ENCODE data around the gene DESI1. TPM values are rescaled to one million over a fixed set of nuclear protein-coding genes. Genes with fewer than 3 reads are reported as not detected.

Gene DESI1
- total and polyA plus RNA-seq, 2 of the 13 experiments (the other 11 are each of a cell fraction or from before 2014, with no cell fraction given): 21.6 to 29.2 TPM

DNA sequence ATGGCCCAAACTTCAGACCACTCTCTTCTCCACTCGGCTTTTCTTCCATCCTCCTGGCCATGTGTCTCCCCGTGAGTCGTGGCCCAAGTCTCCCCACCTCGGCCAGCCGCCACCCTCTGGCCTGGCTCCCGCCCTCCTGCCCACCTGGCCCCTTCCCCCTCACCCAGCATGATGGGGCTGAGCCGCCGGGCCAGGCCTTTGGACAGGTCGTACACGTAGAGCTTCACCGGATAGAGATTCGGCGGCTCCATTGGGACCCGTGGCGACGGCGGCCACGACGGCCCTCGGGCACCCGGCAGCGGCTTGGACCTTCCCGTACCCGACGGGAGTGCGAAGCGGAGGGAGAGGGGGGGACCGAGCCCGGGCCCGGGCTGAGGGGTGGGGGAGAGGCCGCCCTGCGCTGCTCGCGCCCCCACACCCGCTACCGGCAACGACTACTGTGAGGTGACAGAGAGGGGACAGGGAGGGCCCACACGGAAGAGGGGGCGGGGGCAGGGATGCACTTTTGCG, at the start of gene DESI1 (continued):
- TF ChIP-seq ZNF337 (CRISPR knock-in tag; IDR thresholded peaks at IDR 0.05; ENCODE audit: borderline replicate concordance, low read depth) (no peak; the same call in 1 of the 2 replicates), GATAD1 (CRISPR knock-in tag; IDR thresholded peaks at IDR 0.05) (no peak), MAZ (IDR thresholded peaks at IDR 0.05; ENCODE audit: borderline replicate concordance, low read depth, low read length) (peak; percentile 85), MAZ (CRISPR knock-in tag; IDR thresholded peaks at IDR 0.05; ENCODE audit: low read depth) (0 out of 2 replicates have a peak, but pooled peaks have one; percentile 22), ZNF326 (CRISPR knock-in tag; IDR thresholded peaks at IDR 0.05; ENCODE audit: borderline replicate concordance) (no peak), RFX5 (IDR thresholded peaks at IDR 0.05; ENCODE audit: low read depth, low read length) (no peak), PAX8 (CRISPR knock-in tag; IDR thresholded peaks at IDR 0.05; ENCODE audit: borderline replicate concordance) (no peak), ZNF772 (CRISPR knock-in tag; IDR thresholded peaks at IDR 0.05) (peak; percentile 46; the same call in 1 of the 2 replicates), ZMYM4 (CRISPR knock-in tag; IDR thresholded peaks at IDR 0.05) (no peak), CAMTA2 (CRISPR knock-in tag; IDR thresholded peaks at IDR 0.05; ENCODE audit: borderline replicate concordance) (0 out of 2 replicates have a peak, but pooled peaks have one; percentile 51), ZNF10 (CRISPR knock-in tag; IDR thresholded peaks at IDR 0.05; ENCODE audit: borderline replicate concordance, low read depth) (no peak), ZSCAN20 (CRISPR knock-in tag; IDR thresholded peaks at IDR 0.05; ENCODE audit: borderline replicate concordance) (no peak)
- TF ChIP-seq, protein P1, sequence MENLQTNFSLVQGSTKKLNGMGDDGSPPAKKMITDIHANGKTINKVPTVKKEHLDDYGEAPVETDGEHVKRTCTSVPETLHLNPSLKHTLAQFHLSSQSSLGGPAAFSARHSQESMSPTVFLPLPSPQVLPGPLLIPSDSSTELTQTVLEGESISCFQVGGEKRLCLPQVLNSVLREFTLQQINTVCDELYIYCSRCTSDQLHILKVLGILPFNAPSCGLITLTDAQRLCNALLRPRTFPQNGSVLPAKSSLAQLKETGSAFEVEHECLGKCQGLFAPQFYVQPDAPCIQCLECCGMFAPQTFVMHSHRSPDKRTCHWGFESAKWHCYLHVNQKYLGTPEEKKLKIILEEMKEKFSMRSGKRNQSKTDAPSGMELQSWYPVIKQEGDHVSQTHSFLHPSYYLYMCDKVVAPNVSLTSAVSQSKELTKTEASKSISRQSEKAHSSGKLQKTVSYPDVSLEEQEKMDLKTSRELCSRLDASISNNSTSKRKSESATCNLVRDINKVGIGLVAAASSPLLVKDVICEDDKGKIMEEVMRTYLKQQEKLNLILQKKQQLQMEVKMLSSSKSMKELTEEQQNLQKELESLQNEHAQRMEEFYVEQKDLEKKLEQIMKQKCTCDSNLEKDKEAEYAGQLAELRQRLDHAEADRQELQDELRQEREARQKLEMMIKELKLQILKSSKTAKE (CRISPR knock-in tag; IDR thresholded peaks at IDR 0.05; ENCODE audit: borderline replicate concordance): no peak
- TF ChIP-seq, protein P2, sequence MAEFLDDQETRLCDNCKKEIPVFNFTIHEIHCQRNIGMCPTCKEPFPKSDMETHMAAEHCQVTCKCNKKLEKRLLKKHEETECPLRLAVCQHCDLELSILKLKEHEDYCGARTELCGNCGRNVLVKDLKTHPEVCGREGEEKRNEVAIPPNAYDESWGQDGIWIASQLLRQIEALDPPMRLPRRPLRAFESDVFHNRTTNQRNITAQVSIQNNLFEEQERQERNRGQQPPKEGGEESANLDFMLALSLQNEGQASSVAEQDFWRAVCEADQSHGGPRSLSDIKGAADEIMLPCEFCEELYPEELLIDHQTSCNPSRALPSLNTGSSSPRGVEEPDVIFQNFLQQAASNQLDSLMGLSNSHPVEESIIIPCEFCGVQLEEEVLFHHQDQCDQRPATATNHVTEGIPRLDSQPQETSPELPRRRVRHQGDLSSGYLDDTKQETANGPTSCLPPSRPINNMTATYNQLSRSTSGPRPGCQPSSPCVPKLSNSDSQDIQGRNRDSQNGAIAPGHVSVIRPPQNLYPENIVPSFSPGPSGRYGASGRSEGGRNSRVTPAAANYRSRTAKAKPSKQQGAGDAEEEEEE (CRISPR knock-in tag; IDR thresholded peaks at IDR 0.05; ENCODE audit: borderline replicate concordance): no peak
- TF ChIP-seq, protein P3, sequence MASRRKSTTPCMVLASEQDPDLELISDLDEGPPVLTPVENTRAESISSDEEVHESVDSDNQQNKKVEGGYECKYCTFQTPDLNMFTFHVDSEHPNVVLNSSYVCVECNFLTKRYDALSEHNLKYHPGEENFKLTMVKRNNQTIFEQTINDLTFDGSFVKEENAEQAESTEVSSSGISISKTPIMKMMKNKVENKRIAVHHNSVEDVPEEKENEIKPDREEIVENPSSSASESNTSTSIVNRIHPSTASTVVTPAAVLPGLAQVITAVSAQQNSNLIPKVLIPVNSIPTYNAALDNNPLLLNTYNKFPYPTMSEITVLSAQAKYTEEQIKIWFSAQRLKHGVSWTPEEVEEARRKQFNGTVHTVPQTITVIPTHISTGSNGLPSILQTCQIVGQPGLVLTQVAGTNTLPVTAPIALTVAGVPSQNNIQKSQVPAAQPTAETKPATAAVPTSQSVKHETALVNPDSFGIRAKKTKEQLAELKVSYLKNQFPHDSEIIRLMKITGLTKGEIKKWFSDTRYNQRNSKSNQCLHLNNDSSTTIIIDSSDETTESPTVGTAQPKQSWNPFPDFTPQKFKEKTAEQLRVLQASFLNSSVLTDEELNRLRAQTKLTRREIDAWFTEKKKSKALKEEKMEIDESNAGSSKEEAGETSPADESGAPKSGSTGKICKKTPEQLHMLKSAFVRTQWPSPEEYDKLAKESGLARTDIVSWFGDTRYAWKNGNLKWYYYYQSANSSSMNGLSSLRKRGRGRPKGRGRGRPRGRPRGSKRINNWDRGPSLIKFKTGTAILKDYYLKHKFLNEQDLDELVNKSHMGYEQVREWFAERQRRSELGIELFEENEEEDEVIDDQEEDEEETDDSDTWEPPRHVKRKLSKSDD (CRISPR knock-in tag; IDR thresholded peaks at IDR 0.05; ENCODE audit: low read depth): no peak
- TF ChIP-seq, protein P4, sequence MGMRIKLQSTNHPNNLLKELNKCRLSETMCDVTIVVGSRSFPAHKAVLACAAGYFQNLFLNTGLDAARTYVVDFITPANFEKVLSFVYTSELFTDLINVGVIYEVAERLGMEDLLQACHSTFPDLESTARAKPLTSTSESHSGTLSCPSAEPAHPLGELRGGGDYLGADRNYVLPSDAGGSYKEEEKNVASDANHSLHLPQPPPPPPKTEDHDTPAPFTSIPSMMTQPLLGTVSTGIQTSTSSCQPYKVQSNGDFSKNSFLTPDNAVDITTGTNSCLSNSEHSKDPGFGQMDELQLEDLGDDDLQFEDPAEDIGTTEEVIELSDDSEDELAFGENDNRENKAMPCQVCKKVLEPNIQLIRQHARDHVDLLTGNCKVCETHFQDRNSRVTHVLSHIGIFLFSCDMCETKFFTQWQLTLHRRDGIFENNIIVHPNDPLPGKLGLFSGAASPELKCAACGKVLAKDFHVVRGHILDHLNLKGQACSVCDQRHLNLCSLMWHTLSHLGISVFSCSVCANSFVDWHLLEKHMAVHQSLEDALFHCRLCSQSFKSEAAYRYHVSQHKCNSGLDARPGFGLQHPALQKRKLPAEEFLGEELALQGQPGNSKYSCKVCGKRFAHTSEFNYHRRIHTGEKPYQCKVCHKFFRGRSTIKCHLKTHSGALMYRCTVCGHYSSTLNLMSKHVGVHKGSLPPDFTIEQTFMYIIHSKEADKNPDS (CRISPR knock-in tag; IDR thresholded peaks at IDR 0.05): no peak
- TF ChIP-seq, protein P5, sequence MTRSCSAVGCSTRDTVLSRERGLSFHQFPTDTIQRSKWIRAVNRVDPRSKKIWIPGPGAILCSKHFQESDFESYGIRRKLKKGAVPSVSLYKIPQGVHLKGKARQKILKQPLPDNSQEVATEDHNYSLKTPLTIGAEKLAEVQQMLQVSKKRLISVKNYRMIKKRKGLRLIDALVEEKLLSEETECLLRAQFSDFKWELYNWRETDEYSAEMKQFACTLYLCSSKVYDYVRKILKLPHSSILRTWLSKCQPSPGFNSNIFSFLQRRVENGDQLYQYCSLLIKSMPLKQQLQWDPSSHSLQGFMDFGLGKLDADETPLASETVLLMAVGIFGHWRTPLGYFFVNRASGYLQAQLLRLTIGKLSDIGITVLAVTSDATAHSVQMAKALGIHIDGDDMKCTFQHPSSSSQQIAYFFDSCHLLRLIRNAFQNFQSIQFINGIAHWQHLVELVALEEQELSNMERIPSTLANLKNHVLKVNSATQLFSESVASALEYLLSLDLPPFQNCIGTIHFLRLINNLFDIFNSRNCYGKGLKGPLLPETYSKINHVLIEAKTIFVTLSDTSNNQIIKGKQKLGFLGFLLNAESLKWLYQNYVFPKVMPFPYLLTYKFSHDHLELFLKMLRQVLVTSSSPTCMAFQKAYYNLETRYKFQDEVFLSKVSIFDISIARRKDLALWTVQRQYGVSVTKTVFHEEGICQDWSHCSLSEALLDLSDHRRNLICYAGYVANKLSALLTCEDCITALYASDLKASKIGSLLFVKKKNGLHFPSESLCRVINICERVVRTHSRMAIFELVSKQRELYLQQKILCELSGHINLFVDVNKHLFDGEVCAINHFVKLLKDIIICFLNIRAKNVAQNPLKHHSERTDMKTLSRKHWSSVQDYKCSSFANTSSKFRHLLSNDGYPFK (CRISPR knock-in tag; IDR thresholded peaks at IDR 0.05; ENCODE audit: borderline replicate concordance): 0 out of 2 replicates have a peak, but pooled peaks have one; percentile 0

Measured in HepG2 (cell line).